AG10803 (cell line): ENCODE results near the gene SAMD14.
"Not testable (repeated sequence)": the region's sequence is repeated elsewhere in the genome, so short reads cannot be mapped to it uniquely, and the experiment has no call there.

Experiments
- DNase-seq: peaks from one replicate; pipeline ENCODE4 v3.0.0; 2010; ENCODE audit warnings: low read depth
- H3K4me3 ChIP-seq: 2 replicates; pipeline ENCODE4 v1.5.1; 2011; ENCODE audit warnings: mild to moderate bottlenecking, low read length, control low read depth
- TF ChIP-seq, protein P1 (sequence below): conservative IDR thresholded peaks from 2 replicates; pipeline ENCODE4 v1.5.1; 2011; ENCODE audit warnings: mild to moderate bottlenecking, low read length, control low read depth, inconsistent platforms

Gene SAMD14

DNA sequence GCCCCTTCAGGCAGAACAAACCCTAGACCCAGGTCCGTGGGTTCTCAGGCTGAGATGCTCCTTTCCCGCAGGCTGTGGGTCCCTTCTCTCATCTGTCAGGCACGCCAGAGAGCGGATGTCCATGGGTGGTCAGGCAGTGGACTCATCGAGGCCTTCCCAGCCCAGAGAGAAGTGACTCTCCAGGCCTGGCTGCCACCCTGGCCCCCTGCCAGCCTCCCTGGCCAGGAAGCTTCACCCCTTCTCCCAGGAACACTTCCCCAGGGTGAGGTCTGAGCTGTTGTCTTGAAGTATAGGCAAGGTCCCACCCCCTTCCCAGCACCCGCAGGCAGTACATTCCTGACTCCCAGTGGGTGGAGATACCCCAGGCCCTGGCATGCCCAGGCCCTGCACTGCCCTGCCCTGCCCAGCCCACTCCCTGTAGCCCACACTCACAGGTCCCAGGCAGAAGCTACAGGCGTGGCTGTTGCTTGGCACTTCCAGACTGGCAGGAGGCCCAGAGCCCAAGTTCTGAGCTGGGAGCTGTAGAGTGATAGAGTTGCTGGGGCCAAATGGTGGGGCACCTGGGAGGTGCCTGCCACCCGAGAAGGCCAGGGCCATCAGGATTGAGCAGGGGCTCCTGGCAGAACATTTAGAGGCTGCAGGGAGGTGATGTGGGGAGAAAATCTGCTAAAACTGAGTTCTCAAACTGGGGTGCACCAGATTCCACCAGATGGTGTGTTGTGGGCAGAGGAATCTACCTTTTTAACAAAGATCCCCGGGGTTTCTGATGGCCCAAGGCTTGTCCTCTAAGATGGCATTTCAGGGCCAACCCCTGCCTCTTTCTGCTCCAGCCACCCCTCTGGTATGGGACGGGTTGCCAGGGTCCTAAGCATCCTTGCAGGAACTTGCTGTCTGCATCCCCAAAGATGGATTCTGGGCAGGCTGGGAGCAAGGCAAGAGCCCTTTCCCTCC is 67.4 kb downstream of the SAMD14 start:
- H3K4me3 ChIP-seq, result no peak overlapping the region
- TF ChIP-seq, protein P1, sequence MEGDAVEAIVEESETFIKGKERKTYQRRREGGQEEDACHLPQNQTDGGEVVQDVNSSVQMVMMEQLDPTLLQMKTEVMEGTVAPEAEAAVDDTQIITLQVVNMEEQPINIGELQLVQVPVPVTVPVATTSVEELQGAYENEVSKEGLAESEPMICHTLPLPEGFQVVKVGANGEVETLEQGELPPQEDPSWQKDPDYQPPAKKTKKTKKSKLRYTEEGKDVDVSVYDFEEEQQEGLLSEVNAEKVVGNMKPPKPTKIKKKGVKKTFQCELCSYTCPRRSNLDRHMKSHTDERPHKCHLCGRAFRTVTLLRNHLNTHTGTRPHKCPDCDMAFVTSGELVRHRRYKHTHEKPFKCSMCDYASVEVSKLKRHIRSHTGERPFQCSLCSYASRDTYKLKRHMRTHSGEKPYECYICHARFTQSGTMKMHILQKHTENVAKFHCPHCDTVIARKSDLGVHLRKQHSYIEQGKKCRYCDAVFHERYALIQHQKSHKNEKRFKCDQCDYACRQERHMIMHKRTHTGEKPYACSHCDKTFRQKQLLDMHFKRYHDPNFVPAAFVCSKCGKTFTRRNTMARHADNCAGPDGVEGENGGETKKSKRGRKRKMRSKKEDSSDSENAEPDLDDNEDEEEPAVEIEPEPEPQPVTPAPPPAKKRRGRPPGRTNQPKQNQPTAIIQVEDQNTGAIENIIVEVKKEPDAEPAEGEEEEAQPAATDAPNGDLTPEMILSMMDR, result no peak
- peak; percentile 82 for DNase-seq

DNA sequence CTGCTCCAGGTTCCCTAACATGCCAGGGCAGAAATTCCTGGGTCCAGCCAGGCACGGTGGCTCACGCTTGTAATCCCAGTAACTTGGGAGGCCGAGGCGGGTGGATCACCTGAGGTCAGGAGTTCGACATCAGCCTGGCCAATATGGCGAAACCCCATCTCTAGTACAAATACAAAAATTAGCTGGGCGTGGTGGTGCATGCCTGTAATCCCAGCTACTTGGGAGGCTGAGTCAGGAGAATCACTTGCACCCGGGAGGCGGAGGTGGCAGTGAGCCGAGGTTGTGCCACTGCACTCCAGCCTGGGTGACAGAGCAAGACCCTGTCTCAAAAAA is 68.3 kb downstream of the SAMD14 start:
- DNase-seq, H3K4me3 ChIP-seq: not testable (repeated sequence)

DNA sequence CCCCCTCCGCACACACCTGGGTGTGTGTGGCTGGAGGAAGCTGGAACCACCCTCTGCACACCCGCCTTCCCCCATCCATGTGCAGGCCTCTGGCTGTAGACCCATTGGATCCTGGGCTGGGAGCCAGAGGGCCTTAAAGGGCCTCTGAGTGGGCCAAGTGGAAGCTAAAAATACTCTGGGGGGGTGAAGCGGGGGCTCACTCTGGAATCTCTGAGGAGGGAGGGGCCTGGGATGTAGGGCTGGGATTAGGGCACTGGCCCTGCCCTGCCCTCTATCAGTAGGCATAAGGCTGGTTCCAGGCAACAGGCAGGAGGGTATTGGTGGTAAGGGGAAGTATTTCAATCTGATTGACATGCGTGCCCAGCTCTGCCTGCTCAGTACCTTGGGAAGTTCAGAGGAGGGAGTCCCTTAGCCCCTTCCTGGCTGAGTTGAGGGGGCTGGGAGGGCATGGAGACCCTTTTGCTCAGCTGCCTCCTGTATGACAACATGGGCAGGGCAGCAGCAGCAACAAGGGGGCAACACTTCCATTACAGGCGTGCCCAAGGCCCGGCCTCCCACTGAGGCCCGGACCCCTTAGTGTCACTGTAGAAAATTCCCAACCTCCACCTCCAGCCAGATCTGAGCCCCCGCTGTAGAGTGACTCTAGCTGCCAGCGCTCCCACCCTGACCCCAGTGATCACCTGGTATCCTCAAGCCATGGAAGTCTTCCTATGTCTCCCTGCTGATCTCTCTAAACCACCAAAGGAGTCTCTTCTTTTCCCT is 68.8 kb downstream of the SAMD14 start:
- TF ChIP-seq, protein P1, result no peak
- DNase-seq, result peak; percentile 78
- H3K4me3 ChIP-seq, result no peak overlapping the region
